Stomach (tissue), 9 donors: ENCODE data around the gene TMC4. TPM values are rescaled to one million over a fixed set of nuclear protein-coding genes. Genes with fewer than 3 reads are reported as not detected.

Experiments
- DNase-seq, 2 donors: peaks; one replicate each; pipeline versions ENCODE4 v3.0.0 to v3.0.0-alpha.2; 2013 to 2019
- H3K27ac ChIP-seq, 5 donors: fragments of 200-600 bp in 4 of 5; sonication (generic) in 4 of 5; one replicate each; pipeline ENCODE4 v1.5.1; 2013 to 2019; ENCODE audit warnings: mild to moderate bottlenecking in 1 of 5, moderate library complexity in 1 of 5
- H3K27me3 ChIP-seq, 3 donors: fragments of 200-600 bp; sonication (generic); one replicate each; pipeline ENCODE4 v1.5.1; 2017 to 2019; ENCODE audit warnings: mixed run types in 1 of 3
- H3K36me3 ChIP-seq, 4 donors: fragments of 200-600 bp; sonication (generic); 1 replicate in 3 of 4; 2 replicates in 1 of 4; pipeline ENCODE4 v1.5.1; 2016 to 2019
- H3K4me1 ChIP-seq, 4 donors: fragments of 200-600 bp; sonication (generic); one replicate each; pipeline ENCODE4 v1.5.1; 2016 to 2019
- H3K4me3 ChIP-seq, 4 donors: fragments of 200-600 bp; sonication (generic) in 3 of 4; one replicate each; pipeline ENCODE4 v1.5.1; 2016 to 2019; ENCODE audit warnings: mild to moderate bottlenecking in 1 of 4
- H3K9me3 ChIP-seq, 4 donors: fragments of 200-600 bp; sonication (generic); one replicate each; pipeline ENCODE4 v1.5.1; 2016 to 2019
- EP300 ChIP-seq: sonication (generic); formaldehyde crosslinking; IDR thresholded peaks from one replicate; pipeline ENCODE4 v1.6.1; 2017; ENCODE audit warnings: antibody characterized with exemption
- POLR2A ChIP-seq, 4 donors: fragments of 450-650 bp; IDR thresholded peaks; one replicate each; pipeline ENCODE4 v1.6.1; 2016; ENCODE audit warnings: antibody characterized with exemption in 4 of 4, control low read depth in 2 of 4, mild to moderate bottlenecking in 1 of 4, moderate library complexity in 1 of 4
- POLR2AphosphoS5 ChIP-seq, 3 donors: sonication (generic); formaldehyde crosslinking; IDR thresholded peaks; one replicate each; pipeline ENCODE4 v1.6.1; 2016; ENCODE audit warnings: antibody characterized with exemption in 3 of 3
- WGBS, 5 donors: extraction: QIAGEN DNeasy Blood & Tissue Kit in 3 of 5; methylation state at CpG; one replicate each; pipeline versions ENCODE4 v1.1.5 to v1.1.7; 2013 to 2018; 5-methylcytosine and 5-hydroxymethylcytosine counted together
- intact Hi-C: fragments of 100-400 bp; cut with DNase I; formaldehyde crosslinking; loops from one replicate; pipeline ENCODE4 v1.15.1; 2023; ENCODE audit warnings: low total_unique reads
- polyA plus RNA-seq, 3 donors: library from polyadenylated mRNA; stranded (reverse); fragments of 200-250 nt; gene quantifications; one replicate each; pipeline ENCODE4 v1.2.3, GENCODE V29; 2013
- total RNA-seq, 5 donors: library from RNA; depleted of rRNA; stranded (reverse); fragments of >200 nt; gene quantifications; one replicate each; pipeline versions ENCODE4 v1.1.0 to v1.2.3, GENCODE V29; 2014 to 2016
- TF ChIP-seq, protein P1 (sequence below), 7 experiments: fragments of 450-650 bp in 4 of 7; fragments of 200-600 bp in 3 of 7; sonication (generic) in 3 of 7; IDR thresholded peaks; one replicate each; pipeline ENCODE4 v1.5.1; 2016 to 2019; ENCODE audit warnings: antibody characterized with exemption in 7 of 7, control low read depth in 2 of 7, mild to moderate bottlenecking in 1 of 7
- donor health status: healthy with polysubstance abuse.
- donor health status: Bipolar disorder and iron deficiency.
- donor health status: healthy.

Gene TMC4
- total and polyA plus RNA-seq, 8 donors: 28.0 to 99.5 (median 43.2) TPM

DNA sequence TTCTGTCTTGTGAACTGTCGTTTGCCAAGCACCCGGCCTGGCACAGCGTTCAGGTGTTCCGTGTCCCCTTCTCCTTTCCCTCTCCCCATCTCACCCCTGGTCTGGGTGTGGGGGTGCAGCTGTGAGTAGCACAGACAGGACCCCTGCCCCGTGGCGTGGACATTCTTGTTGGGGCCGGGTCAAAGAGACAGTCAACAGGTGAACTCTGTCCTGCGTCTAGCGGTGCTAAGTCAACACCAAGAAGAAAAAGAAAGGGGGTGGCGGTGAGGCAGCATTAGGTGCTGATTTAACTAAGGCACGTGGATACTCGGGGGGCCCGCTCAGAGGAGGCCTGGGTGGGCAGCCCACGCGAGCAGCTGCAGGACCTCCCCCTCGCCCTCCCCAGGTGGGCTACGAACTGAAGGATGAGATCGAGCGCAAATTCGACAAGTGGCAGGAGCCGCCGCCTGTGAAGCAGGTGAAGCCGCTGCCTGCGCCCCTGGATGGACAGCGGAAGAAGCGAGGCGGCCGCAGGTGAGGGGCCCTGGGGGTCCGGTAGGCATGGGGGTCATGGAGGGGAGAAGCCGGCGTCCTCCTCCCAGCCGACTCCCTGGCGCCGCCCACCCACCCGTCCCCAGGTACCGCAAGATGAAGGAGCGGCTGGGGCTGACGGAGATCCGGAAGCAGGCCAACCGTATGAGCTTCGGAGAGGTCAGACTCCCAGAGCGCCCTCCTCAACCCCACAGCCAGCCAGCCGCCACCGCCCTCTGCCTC, 45.1 kb downstream of the TMC4 start:
- no peak for DNase-seq
- Histone ChIP-seq H3K36me3 (peaks cover 84 to 99% (median 95%) of the 10 kb centered on the region in 4 donors), H3K4me1 (no peaks in the 10 kb centered on the region), H3K4me3 (no peak overlapping the region), H3K9me3 (no peaks in the 10 kb centered on the region), H3K27ac (no peak overlapping the region), H3K27me3 (no peaks in the 10 kb centered on the region)
- TF ChIP-seq, protein P1, sequence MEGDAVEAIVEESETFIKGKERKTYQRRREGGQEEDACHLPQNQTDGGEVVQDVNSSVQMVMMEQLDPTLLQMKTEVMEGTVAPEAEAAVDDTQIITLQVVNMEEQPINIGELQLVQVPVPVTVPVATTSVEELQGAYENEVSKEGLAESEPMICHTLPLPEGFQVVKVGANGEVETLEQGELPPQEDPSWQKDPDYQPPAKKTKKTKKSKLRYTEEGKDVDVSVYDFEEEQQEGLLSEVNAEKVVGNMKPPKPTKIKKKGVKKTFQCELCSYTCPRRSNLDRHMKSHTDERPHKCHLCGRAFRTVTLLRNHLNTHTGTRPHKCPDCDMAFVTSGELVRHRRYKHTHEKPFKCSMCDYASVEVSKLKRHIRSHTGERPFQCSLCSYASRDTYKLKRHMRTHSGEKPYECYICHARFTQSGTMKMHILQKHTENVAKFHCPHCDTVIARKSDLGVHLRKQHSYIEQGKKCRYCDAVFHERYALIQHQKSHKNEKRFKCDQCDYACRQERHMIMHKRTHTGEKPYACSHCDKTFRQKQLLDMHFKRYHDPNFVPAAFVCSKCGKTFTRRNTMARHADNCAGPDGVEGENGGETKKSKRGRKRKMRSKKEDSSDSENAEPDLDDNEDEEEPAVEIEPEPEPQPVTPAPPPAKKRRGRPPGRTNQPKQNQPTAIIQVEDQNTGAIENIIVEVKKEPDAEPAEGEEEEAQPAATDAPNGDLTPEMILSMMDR (IDR thresholded peaks at IDR 0.05): no peak
- TF ChIP-seq EP300: no peak
- no peak for TF ChIP-seq POLR2AphosphoS5 (IDR thresholded peaks at IDR 0.05)
- TF ChIP-seq POLR2A (IDR thresholded peaks at IDR 0.05): no peak
- 89 to 94% (median 92%) methylated on average over 31 to 44 of the region's 44 CpGs for WGBS, 5 donors
- intact Hi-C loops: no loop called here

DNA sequence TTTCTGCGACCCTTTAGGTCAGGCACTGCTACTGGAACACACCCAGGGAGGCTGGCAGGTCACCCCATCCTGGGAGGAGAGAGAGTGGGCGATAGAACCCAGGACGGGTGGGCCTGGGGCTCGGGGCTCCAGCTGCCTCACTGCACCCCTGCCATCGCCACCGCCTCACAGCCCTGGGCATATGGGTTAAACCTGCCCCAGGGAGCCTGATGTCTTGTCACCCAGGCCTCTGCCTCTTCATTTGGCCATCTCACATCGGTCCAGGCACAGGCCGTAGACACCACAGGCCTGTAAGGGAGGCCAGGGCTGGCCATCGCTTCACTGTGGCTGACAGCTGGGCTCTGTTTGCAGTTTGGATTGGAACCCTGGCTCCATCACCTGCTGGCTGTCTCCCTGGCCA, 47.2 kb downstream of the TMC4 start:
- whole genome bisulfite sequencing, 5 donors: 81 to 97% (median 91%) methylated on average over 6 to 9 of the region's 9 CpGs; no CpG with 5 or more reads in 1 of the 5 donors
- H3K27me3 ChIP-seq: no peaks in the 10 kb centered on the region

DNA sequence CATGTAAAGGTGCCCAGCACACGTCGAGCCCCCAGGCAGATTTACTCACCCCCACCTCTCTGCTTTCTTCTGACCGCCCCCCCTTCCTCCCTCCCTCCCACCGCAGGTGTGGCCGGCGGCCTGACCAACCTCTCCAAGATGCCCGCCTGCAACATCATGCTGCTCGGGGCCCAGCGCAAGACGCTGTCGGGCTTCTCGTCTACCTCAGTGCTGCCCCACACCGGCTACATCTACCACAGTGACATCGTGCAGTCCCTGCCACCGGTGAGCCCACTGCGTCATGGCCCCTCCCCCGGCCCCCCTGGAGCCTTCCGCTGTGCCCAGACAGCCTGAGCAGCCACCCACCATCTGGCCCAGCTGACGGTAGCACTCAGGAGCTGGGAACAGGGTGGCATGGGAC, 48.6 kb downstream of the TMC4 start:
- TF ChIP-seq POLR2A (IDR thresholded peaks at IDR 0.05) (no peak), EP300 (no peak), POLR2AphosphoS5 (IDR thresholded peaks at IDR 0.05) (no peak)
- TF ChIP-seq, protein P1 (IDR thresholded peaks at IDR 0.05): no peak
- Histone ChIP-seq H3K27ac (no peak overlapping the region), H3K36me3 (peaks cover 90 to 100% (median 100%) of the 10 kb centered on the region in 4 donors), H3K9me3 (no peaks in the 10 kb centered on the region), H3K27me3 (no peaks in the 10 kb centered on the region), H3K4me1 (no peaks in the 10 kb centered on the region), H3K4me3 (no peak overlapping the region)
- intact Hi-C loops: no loop called here
- WGBS, 5 donors: 90 to 95% (median 95%) methylated on average over 19 of the region's 19 CpGs
- DNase-seq: no peak

More for the DNA sequence above, 47.2 kb downstream of the TMC4 start:
- Histone ChIP-seq H3K36me3 (peaks cover 87 to 99% (median 98%) of the 10 kb centered on the region in 4 donors), H3K9me3 (no peaks in the 10 kb centered on the region), H3K4me3 (no peak overlapping the region), H3K27ac (no peak overlapping the region), H3K4me1 (no peaks in the 10 kb centered on the region)
- intact Hi-C loops: no loop called here
- DNase-seq: no peak
- TF ChIP-seq, protein P1 (IDR thresholded peaks at IDR 0.05): no peak
- TF ChIP-seq POLR2AphosphoS5 (IDR thresholded peaks at IDR 0.05): no peak
- TF ChIP-seq POLR2A (IDR thresholded peaks at IDR 0.05): no peak

DNA sequence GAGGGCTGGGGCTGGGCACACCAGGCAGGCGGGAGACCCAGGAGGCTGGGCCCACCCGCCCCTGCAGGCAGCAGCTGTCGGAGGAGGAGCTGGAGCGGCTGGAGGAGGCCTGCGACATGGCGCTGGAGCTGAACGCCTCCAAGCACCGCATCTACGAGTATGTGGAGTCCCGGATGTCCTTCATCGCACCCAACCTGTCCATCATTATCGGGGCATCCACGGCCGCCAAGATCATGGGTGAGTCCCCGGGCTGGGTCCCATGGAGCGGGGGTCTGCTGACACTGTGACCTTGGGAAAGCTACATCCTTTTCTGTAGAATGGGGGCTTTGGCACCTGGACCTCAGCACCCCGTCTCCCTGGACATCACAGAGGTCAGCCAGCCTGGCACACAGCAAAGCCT, 49.3 kb downstream of the TMC4 start:
- H3K9me3 ChIP-seq: no peaks in the 10 kb centered on the region
- intact Hi-C loops: no loop called here
- no peak overlapping the region for H3K4me3 ChIP-seq
- WGBS, 5 donors: 63 to 97% (median 94%) methylated on average over 4 to 17 of the region's 17 CpGs
- H3K27ac ChIP-seq: no peak overlapping the region
- peaks cover 87 to 100% (median 100%) of the 10 kb centered on the region in 4 donors for H3K36me3 ChIP-seq
- no peaks in the 10 kb centered on the region for H3K4me1 ChIP-seq
- TF ChIP-seq, protein P1 (IDR thresholded peaks at IDR 0.05): no peak
- no peak for TF ChIP-seq POLR2AphosphoS5 (IDR thresholded peaks at IDR 0.05)
- no peak for TF ChIP-seq POLR2A (IDR thresholded peaks at IDR 0.05)
- TF ChIP-seq EP300: no peak
- no peak for DNase-seq
- no peaks in the 10 kb centered on the region for H3K27me3 ChIP-seq
